Liver (tissue), 9 donors: ENCODE data around the gene ASB13. TPM values are rescaled to one million over a fixed set of nuclear protein-coding genes. Genes with fewer than 3 reads are reported as not detected.

Source experiments
- DNase-seq: peaks from one replicate; pipeline ENCODE4 v3.0.0-alpha.2; 2017; ENCODE audit warnings: low spot score
- H3K27ac ChIP-seq, 2 donors: one replicate each; pipeline ENCODE4 v1.7.0; 2013; ENCODE audit warnings: inconsistent platforms in 2 of 2, low read length in 2 of 2, control low read depth in 1 of 2, low read depth in 1 of 2, mild to moderate bottlenecking in 1 of 2
- H3K27me3 ChIP-seq, 4 donors: one replicate each; pipeline versions ENCODE4 v1.6.1 to v1.7.0; 2013; ENCODE audit warnings: low read length in 3 of 4, inconsistent platforms in 1 of 4, mild to moderate bottlenecking in 1 of 4, moderate library complexity in 1 of 4; ENCODE audit not compliant: control insufficient read depth in 4 of 4, insufficient read depth in 4 of 4
- H3K36me3 ChIP-seq, 4 donors: one replicate each; pipeline versions ENCODE4 v1.6.1 to v1.7.0; 2013; ENCODE audit warnings: low read length in 3 of 4, mild to moderate bottlenecking in 3 of 4, low read depth in 1 of 4, moderate library complexity in 1 of 4; ENCODE audit not compliant: control insufficient read depth in 4 of 4, insufficient read depth in 3 of 4
- H3K4me1 ChIP-seq, 4 donors: one replicate each; pipeline versions ENCODE4 v1.6.1 to v1.7.0; 2013; ENCODE audit warnings: low read length in 3 of 4, mild to moderate bottlenecking in 3 of 4, moderate library complexity in 1 of 4; ENCODE audit not compliant: control insufficient read depth in 4 of 4, insufficient read depth in 4 of 4
- H3K4me3 ChIP-seq, 3 donors: one replicate each; pipeline versions ENCODE4 v1.6.1 to v1.7.0; 2013; ENCODE audit warnings: low read length in 3 of 3, control low read depth in 1 of 3, low read depth in 1 of 3, mild to moderate bottlenecking in 1 of 3
- H3K9ac ChIP-seq, 2 donors: one replicate each; pipeline ENCODE4 v1.7.0; 2013; ENCODE audit warnings: low read length in 2 of 2, mild to moderate bottlenecking in 2 of 2, moderate library complexity in 2 of 2, control low read depth in 1 of 2, low read depth in 1 of 2
- H3K9me3 ChIP-seq, 4 donors: one replicate each; pipeline versions ENCODE4 v1.6.1 to v1.7.0; 2013; ENCODE audit warnings: low read length in 3 of 4; ENCODE audit not compliant: control insufficient read depth in 4 of 4
- ATF3 ChIP-seq: IDR thresholded peaks from 2 replicates; pipeline ENCODE4 v1.6.1; 2016; ENCODE audit warnings: antibody characterized with exemption
- CTCF ChIP-seq: fragments of 150-350 bp; IDR thresholded peaks from 2 replicates; pipeline ENCODE4 v1.5.1; 2017; ENCODE audit warnings: improper control_type of control experiment, low read depth, low read length; ENCODE audit not compliant: missing input control
- EGR1 ChIP-seq, 2 donors: IDR thresholded peaks; 2 replicates each; pipeline ENCODE4 v1.6.1; 2016 to 2018; ENCODE audit warnings: antibody characterized with exemption in 2 of 2, low read depth in 2 of 2
- FOXA1 ChIP-seq: IDR thresholded peaks from 2 replicates; pipeline ENCODE4 v1.6.1; 2016; ENCODE audit warnings: antibody characterized with exemption
- FOXA2 ChIP-seq: IDR thresholded peaks from 2 replicates; pipeline ENCODE4 v1.6.1; 2016; ENCODE audit warnings: antibody characterized with exemption
- GABPA ChIP-seq, 2 donors: IDR thresholded peaks in 1 of 2; conservative IDR thresholded peaks in 1 of 2; 2 replicates each; pipeline ENCODE4 v1.6.1; 2016; ENCODE audit warnings: antibody characterized with exemption in 2 of 2, mild to moderate bottlenecking in 1 of 2, moderate library complexity in 1 of 2
- HNF4A ChIP-seq, 2 donors: conservative IDR thresholded peaks; 2 replicates each; pipeline ENCODE4 v1.6.1; 2016; ENCODE audit warnings: antibody characterized with exemption in 2 of 2, mild to moderate bottlenecking in 2 of 2
- HNF4G ChIP-seq: IDR thresholded peaks from 2 replicates; pipeline ENCODE4 v1.6.1; 2016; ENCODE audit warnings: antibody characterized with exemption
- JUND ChIP-seq, 2 donors: IDR thresholded peaks; 2 replicates each; pipeline ENCODE4 v1.6.1; 2016; ENCODE audit warnings: antibody characterized with exemption in 2 of 2
- MAX ChIP-seq: IDR thresholded peaks from 2 replicates; pipeline ENCODE4 v1.6.1; 2016; ENCODE audit warnings: antibody characterized with exemption
- NR2F2 ChIP-seq: IDR thresholded peaks from 2 replicates; pipeline ENCODE4 v1.6.1; 2016; ENCODE audit warnings: antibody characterized with exemption
- RAD21 ChIP-seq, 2 donors: IDR thresholded peaks; 2 replicates each; pipeline ENCODE4 v1.6.1; 2016; ENCODE audit warnings: antibody characterized with exemption in 2 of 2, mild to moderate bottlenecking in 2 of 2
- REST ChIP-seq: IDR thresholded peaks from 2 replicates; pipeline ENCODE4 v1.6.1; 2016; ENCODE audit warnings: antibody characterized with exemption, mild to moderate bottlenecking
- RXRA ChIP-seq, 2 donors: IDR thresholded peaks; 2 replicates each; pipeline ENCODE4 v1.6.1; 2017 to 2018; ENCODE audit warnings: antibody characterized with exemption in 2 of 2, mild to moderate bottlenecking in 1 of 2
- SP1 ChIP-seq: IDR thresholded peaks from 2 replicates; pipeline ENCODE4 v1.6.1; 2018; ENCODE audit warnings: antibody characterized with exemption, mild to moderate bottlenecking
- TAF1 ChIP-seq: conservative IDR thresholded peaks from 2 replicates; pipeline ENCODE4 v1.6.1; 2016; ENCODE audit warnings: antibody characterized with exemption, mild to moderate bottlenecking
- YY1 ChIP-seq: IDR thresholded peaks from 2 replicates; pipeline ENCODE4 v1.6.1; 2016; ENCODE audit warnings: antibody characterized with exemption, mild to moderate bottlenecking
- ZBTB33 ChIP-seq: IDR thresholded peaks from 2 replicates; pipeline ENCODE4 v1.6.1; 2016; ENCODE audit warnings: antibody characterized with exemption
- WGBS: extraction: QIAGEN DNeasy Blood & Tissue Kit; methylation state at CpG from one replicate; pipeline ENCODE4 v1.1.7; 2013; 5-methylcytosine and 5-hydroxymethylcytosine counted together
- polyA plus RNA-seq, 2 donors: library from polyadenylated mRNA; stranded (reverse) in 1 of 2; unstranded in 1 of 2; fragments of 200-250 nt in 1 of 2; fragments of >200 nt in 1 of 2; fragmentation: Nextera tagmentation in 1 of 2; extraction: Ambion mirVana in 1 of 2; gene quantifications; one replicate each; pipeline versions ENCODE4 v1.2.1 to v1.2.3, GENCODE V29; 2013 to 2015
- total RNA-seq, 2 donors: library from RNA; depleted of rRNA; stranded (reverse); fragments of >200 nt; gene quantifications; one replicate each; pipeline ENCODE4 v1.2.3, GENCODE V29; 2014
- donor health status: healthy.
- donor health status: healthy.
- donor health status: healthy.
- donor health status: healthy.
- donor health status: healthy.

The ASB13 gene
- total and polyA plus RNA-seq, 4 donors, result 8.5 to 48.3 (median 42.5) TPM

GRCh38 chr10:5692461-5693358 lies 26.3 kb upstream of the ASB13 start:
- Histone ChIP-seq H3K27me3 (no peaks in the 10 kb centered on the region), H3K4me1 (peaks cover 7 to 24% (median 21%) of the 10 kb centered on the region in 4 donors), H3K36me3 (peaks cover 0 to 5% (median 0%) of the 10 kb centered on the region in 4 donors), H3K9me3 (no peaks in the 10 kb centered on the region), H3K9ac (peak overlapping the region in 1 of 2 donors; percentile 47), H3K4me3 (peak overlapping the region; percentile 33 to 58 (median 36)), H3K27ac (peak overlapping the region; percentile 77 to 81)
- 6% methylated on average over 49 of the region's 49 CpGs for WGBS
- TF ChIP-seq HNF4G (no peak), NR2F2 (no peak), FOXA1 (peak; percentile 40), CTCF (peak; percentile 7), ATF3 (no peak), RXRA (IDR thresholded peaks at IDR 0.05) (peak; percentile 41 to 55), ZBTB33 (no peak), JUND (IDR thresholded peaks at IDR 0.05) (no peak), HNF4A (conservative IDR thresholded peaks at IDR 0.05) (peak; percentile 50 to 61), RAD21 (IDR thresholded peaks at IDR 0.05) (peak in 1 of 2 donors; percentile 45), YY1 (peak; percentile 48), EGR1 (IDR thresholded peaks at IDR 0.05; ENCODE audit: low read depth in 2 of 2) (no peak), REST (no peak), MAX (peak; percentile 32), SP1 (peak; percentile 46), FOXA2 (peak; percentile 62), TAF1 (peak; percentile 34), GABPA (IDR thresholded peaks at IDR 0.05 in 1 of 2, conservative IDR thresholded peaks at IDR 0.05 in 1 of 2) (no peak)
- DNase-seq, result peak; percentile 73
